Measurements from ENCODE around the gene BARX1. TPM values are rescaled to one million over a fixed set of nuclear protein-coding genes. Genes with fewer than 3 reads are reported as not detected.

The BARX1 gene
- total RNA-seq, 1 donor from 2014 or later, result not detected

DNA sequence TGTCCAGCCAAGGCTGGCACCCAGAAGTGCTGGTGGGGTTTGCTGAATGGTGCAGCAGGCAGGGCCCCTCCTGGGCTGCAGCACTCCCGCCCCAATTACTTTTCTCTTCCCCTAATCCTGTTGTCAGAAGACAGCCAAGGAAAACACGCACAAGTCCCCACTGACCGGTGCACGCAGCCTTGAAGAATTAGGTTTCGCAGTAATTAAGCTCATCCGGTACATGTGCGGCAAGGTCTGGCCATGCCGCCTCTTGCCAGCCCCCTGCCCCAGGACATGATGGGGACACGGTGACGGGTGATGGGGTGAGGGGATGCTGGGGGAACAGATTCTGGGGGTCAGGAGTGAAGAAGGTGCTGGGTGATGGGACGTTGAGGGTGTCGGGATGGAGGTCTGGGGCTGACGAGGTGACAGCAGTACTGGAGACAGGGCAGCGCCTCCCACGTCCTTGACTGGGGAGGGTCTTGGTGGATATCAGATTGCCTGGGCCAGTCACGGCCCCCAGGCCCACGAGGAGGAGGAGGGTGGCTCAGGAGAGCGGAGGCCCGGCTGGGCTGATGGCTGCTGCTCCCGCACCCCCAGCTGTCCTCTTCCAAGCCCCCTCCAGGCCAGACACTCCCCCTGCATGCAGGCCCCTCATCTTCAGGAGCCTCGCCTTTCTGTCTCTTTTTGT is 34.9 kb downstream of the BARX1 start:
- TF ChIP-seq, protein P1, sequence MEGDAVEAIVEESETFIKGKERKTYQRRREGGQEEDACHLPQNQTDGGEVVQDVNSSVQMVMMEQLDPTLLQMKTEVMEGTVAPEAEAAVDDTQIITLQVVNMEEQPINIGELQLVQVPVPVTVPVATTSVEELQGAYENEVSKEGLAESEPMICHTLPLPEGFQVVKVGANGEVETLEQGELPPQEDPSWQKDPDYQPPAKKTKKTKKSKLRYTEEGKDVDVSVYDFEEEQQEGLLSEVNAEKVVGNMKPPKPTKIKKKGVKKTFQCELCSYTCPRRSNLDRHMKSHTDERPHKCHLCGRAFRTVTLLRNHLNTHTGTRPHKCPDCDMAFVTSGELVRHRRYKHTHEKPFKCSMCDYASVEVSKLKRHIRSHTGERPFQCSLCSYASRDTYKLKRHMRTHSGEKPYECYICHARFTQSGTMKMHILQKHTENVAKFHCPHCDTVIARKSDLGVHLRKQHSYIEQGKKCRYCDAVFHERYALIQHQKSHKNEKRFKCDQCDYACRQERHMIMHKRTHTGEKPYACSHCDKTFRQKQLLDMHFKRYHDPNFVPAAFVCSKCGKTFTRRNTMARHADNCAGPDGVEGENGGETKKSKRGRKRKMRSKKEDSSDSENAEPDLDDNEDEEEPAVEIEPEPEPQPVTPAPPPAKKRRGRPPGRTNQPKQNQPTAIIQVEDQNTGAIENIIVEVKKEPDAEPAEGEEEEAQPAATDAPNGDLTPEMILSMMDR (IDR thresholded peaks at IDR 0.05), result no peak
- no peak for DNase-seq
- Histone ChIP-seq H3K9me3 (no peaks in the 10 kb centered on the region), H3K4me1 (no peaks in the 10 kb centered on the region), H3K4me3 (no peak overlapping the region), H3K36me3 (no peaks in the 10 kb centered on the region), H3K27me3 (ENCODE audit: low read depth) (peaks cover 3% of the 10 kb centered on the region), H3K27ac (no peak overlapping the region)
- intact Hi-C loops (cut with DNase I), result no loop called here
- no peak for ATAC-seq

DNA sequence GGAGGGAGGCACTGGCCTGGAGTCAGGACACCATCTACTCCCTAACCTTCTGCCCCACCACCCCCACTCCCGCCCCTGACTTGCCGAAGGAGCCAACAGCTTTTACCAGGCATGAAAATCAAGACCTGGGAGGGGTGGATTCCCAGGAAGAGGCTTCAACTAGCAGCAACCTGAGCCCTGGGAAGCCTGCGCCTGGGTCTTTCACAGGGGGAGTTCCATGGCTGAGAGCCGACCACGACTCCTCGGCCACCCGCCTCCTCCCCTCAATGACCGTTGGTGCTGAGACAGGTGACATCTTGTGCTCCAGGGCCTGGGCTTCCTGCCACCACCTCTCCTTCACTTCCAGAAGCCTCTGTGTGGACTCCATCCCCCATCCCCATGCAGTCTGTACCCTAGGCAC is 37.1 kb downstream of the BARX1 start:
- intact Hi-C loops (cut with DNase I), result no loop called here
- ATAC-seq (no peak), DNase-seq (no peak)
- H3K36me3 ChIP-seq, result no peaks in the 10 kb centered on the region
- TF ChIP-seq, protein P1 (IDR thresholded peaks at IDR 0.05), result no peak
- no peaks in the 10 kb centered on the region for H3K4me1 ChIP-seq
- H3K27me3 ChIP-seq (ENCODE audit: low read depth), result peaks cover 3% of the 10 kb centered on the region
- no peaks in the 10 kb centered on the region for H3K9me3 ChIP-seq
- H3K4me3 ChIP-seq, result no peak overlapping the region
- H3K27ac ChIP-seq, result no peak overlapping the region

DNA sequence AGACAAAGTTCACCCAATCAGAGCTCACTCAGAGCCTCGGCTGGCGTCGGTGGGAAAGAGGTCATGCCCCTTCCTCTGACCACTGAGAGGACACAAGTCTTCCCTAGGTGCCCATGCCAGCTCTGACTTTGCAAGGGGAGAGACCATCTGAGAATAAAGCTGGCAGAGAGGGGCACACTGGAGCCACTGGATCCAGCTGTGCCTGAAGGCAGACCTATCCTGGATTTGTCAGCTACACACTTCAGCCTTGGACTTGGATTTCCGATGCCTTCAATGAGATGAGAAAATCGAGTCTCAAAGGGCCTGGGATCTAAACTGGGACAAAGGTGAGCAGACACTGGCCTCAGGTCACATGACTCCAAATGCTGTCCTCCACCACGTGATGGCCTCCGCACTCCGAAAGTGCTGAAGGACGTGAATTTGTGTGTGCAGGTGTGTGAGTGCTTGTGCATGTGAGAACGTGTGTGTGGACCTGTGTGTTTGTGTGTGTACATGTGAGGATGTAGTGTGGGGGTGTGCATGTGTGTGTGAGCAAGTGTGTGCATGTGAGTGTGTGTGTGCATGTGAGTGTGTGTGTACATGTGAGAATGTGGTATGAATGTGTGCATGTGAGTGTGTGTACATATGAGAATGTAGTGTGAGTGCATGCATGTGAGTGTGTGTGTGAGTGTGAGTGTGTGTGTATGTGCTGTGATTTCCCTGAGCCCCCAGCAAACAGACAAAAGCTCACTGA is 37.9 kb downstream of the BARX1 start:
- Histone ChIP-seq H3K4me3 (no peak overlapping the region), H3K4me1 (no peaks in the 10 kb centered on the region), H3K27ac (no peak overlapping the region), H3K36me3 (no peaks in the 10 kb centered on the region), H3K9me3 (no peaks in the 10 kb centered on the region), H3K27me3 (ENCODE audit: low read depth) (peaks cover 3% of the 10 kb centered on the region)
- DNase-seq, result no peak
- intact Hi-C loops (cut with DNase I), result no loop called here
- TF ChIP-seq, protein P1 (IDR thresholded peaks at IDR 0.05), result no peak
- no peak for ATAC-seq

DNA sequence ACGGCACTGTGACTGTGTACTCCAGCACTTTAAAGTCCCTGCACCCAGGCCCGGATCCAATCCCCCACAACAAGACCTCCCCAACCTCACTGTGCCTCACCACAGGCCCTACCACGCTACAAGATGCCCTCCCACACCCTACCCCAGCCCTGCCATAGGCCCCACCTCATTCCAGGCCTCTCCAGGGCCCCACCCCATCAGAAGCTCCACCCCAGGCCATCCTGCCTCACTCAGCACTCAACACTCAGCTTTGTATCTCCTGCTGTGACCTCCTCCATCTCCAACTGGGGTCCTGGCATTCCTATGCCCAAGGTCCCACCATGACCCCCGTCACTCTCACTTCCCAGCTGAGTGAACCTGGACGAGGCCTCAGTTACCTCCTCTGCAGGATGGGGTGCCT is 38.8 kb downstream of the BARX1 start:
- Histone ChIP-seq H3K27me3 (ENCODE audit: low read depth) (peaks cover 3% of the 10 kb centered on the region), H3K4me3 (no peak overlapping the region), H3K36me3 (no peaks in the 10 kb centered on the region), H3K4me1 (no peaks in the 10 kb centered on the region), H3K27ac (no peak overlapping the region), H3K9me3 (no peaks in the 10 kb centered on the region)
- ATAC-seq, result no peak
- TF ChIP-seq, protein P1 (IDR thresholded peaks at IDR 0.05), result no peak
- DNase-seq, result no peak
- intact Hi-C loops (cut with DNase I), result no loop called here

DNA sequence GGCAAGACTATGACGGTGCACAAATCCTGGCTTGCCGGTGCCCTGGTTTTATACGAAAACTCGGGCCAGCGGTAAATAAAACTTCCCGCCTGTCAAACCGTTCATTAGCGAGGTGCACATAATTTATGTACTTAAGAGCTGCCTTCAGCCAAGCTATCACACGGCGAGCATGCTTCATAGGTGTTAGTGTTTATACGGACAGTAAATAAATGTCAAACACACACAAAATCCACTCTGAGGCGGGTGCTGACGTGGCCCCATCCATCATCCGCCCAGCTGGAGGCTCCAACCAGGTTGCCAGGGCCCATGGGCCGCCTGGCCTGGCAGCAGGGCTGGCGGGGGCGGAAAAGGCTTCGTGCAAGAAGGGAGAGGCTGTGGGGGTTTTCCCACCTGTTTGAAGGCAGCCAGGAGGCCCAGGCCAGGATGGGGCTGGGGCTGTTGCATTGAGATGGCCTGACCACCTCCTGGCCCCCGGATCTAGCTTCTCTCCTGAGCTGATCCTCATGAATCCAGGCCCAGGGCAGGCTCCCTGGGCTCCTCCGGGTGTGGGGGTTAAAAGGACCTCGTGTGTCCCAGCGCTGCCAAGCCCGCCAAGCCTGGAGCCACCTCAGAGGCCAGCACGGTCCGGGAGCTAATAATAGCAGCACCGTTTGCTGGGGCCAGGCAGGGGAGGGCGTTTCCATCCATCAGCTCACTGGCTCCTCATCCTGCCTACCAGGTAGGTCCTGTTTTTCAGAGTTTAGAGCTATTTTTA is 43.2 kb downstream of the BARX1 start:
- ATAC-seq (peak in 1 of 2 donors; percentile 13), DNase-seq (peak; percentile 40)
- H3K4me1 ChIP-seq, result no peaks in the 10 kb centered on the region
- intact Hi-C loops (cut with DNase I), result no loop called here
- no peak overlapping the region for H3K27ac ChIP-seq
- H3K27me3 ChIP-seq (ENCODE audit: low read depth), result peaks cover 35% of the 10 kb centered on the region
- H3K4me3 ChIP-seq, result no peak overlapping the region
- H3K9me3 ChIP-seq, result no peaks in the 10 kb centered on the region
- TF ChIP-seq, protein P1 (IDR thresholded peaks at IDR 0.05), result no peak
- H3K36me3 ChIP-seq, result no peaks in the 10 kb centered on the region

Measured in lower lobe of right lung (tissue), 2 donors.